CD1c-positive myeloid dendritic cell (primary cell): ENCODE results near the gene LIG1.
"Not testable (repeated sequence)": the region's sequence is repeated elsewhere in the genome, so short reads cannot be mapped to it uniquely, and the experiment has no call there.

Source experiments
- DNase-seq: peaks from one replicate; pipeline ENCODE4 v3.0.0-alpha.2; 2016; ENCODE audit errors: extremely low spot score

Gene LIG1

GRCh38 chr19:48085076-48085475 lies 85.1 kb downstream of the LIG1 start:
- no peak for DNase-seq

GRCh38 chr19:48081106-48081505 lies 89.0 kb downstream of the LIG1 start:
- DNase-seq: no peak

GRCh38 chr19:48070177-48070769 lies 99.9 kb downstream of the LIG1 start:
- DNase-seq: not testable (repeated sequence)

GRCh38 chr19:48069435-48069834 lies 100.7 kb downstream of the LIG1 start:
- no peak for DNase-seq
